PC-3 (cell line): ENCODE measurements around the gene AK8. TPM values are rescaled to one million over a fixed set of nuclear protein-coding genes. Genes with fewer than 3 reads are reported as not detected.

Experiments used
- ATAC-seq: fragments of 200-7000 bp; cut with Tn5 transposase; 2 replicates; pipeline ENCODE4 v1.9.1; 2020; ENCODE audit warnings: mild to moderate bottlenecking, moderate library complexity
- BruUV-seq: library from RNA; stranded (reverse); fragments of 400-500 nt; replicated peaks from 2 replicates; lab custom pipeline; 2021; lab: Mats Ljungman, UMichigan
- CTCF ChIA-PET: fragments of 300-600 bp; sonication (Branson Sonifier 250); formaldehyde crosslinking; loops from one replicate; lab custom pipeline; 2022; ENCODE audit warnings: antibody characterized with exemption; lab: Charles Lee
- POLR2A ChIA-PET: fragments of 300-600 bp; sonication (Branson Sonifier 250); formaldehyde crosslinking; loops from one replicate; lab custom pipeline; 2022; ENCODE audit warnings: antibody characterized with exemption; ENCODE audit not compliant: unreplicated experiment; lab: Charles Lee
- DNase-seq: peaks from one replicate; pipeline ENCODE4 v3.0.0-alpha.2; 2015
- H2AFZ ChIP-seq: fragments of 300-600 bp; sonication (generic); 2 replicates; pipeline ENCODE4 v1.6.0; 2016; ENCODE audit warnings: antibody characterized with exemption, low read length
- H3F3A ChIP-seq: fragments of 300-600 bp; sonication (generic); one replicate; pipeline ENCODE4 v1.6.0; 2017; ENCODE audit warnings: antibody characterized with exemption, low read length, control low read depth, mild to moderate bottlenecking; ENCODE audit not compliant: unreplicated experiment
- H3K27ac ChIP-seq: fragments of 300-600 bp; sonication (generic); 2 replicates; pipeline ENCODE4 v1.5.1; 2016; ENCODE audit warnings: mild to moderate bottlenecking, low read length
- H3K27me3 ChIP-seq: fragments of 300-600 bp; sonication (generic); 2 replicates; pipeline ENCODE4 v1.6.1; 2016; ENCODE audit warnings: low read length, mixed read lengths
- H3K36me3 ChIP-seq: fragments of 300-600 bp; sonication (generic); 2 replicates; pipeline ENCODE4 v1.6.1; 2016; ENCODE audit warnings: low read depth, mixed run types, low read length, mixed read lengths
- H3K4me1 ChIP-seq: fragments of 300-600 bp; sonication (generic); 2 replicates; pipeline ENCODE4 v1.5.1; 2016; ENCODE audit warnings: low read length; ENCODE audit not compliant: insufficient read depth
- H3K4me2 ChIP-seq: fragments of 300-600 bp; sonication (generic); 2 replicates; pipeline ENCODE4 v1.6.0; 2016; ENCODE audit warnings: low read length
- H3K4me3 ChIP-seq: fragments of 300-600 bp; sonication (generic); 2 replicates; pipeline ENCODE4 v1.5.1; 2016; ENCODE audit warnings: mild to moderate bottlenecking, low read length, mixed read lengths
- H3K79me2 ChIP-seq: fragments of 300-600 bp; sonication (generic); 2 replicates; pipeline ENCODE4 v1.6.1; 2017; ENCODE audit warnings: low read length, mixed read lengths
- H3K9ac ChIP-seq: fragments of 300-600 bp; sonication (generic); 2 replicates; pipeline ENCODE4 v1.6.0; 2016; ENCODE audit warnings: mild to moderate bottlenecking, low read length
- H3K9me2 ChIP-seq: fragments of 300-600 bp; sonication (generic); replicated peaks from 2 replicates; pipeline ENCODE4 v1.6.1; 2016; ENCODE audit warnings: mixed run types, low read length, mixed read lengths
- H3K9me3 ChIP-seq: fragments of 300-600 bp; sonication (generic); 2 replicates; pipeline ENCODE4 v1.6.1; 2016; ENCODE audit warnings: low read length, mixed read lengths
- H4K20me1 ChIP-seq: fragments of 300-600 bp; sonication (generic); 2 replicates; pipeline ENCODE4 v1.6.1; 2016; ENCODE audit warnings: low read length, mixed read lengths
- CTCF ChIP-seq: fragments of 300-600 bp; sonication (generic); conservative IDR thresholded peaks from 2 replicates; pipeline ENCODE4 v1.5.1; 2017; ENCODE audit warnings: antibody characterized with exemption, low read depth, mild to moderate bottlenecking, low read length
- EZH2 ChIP-seq: fragments of 300-600 bp; sonication (generic); IDR thresholded peaks from one replicate; pipeline ENCODE4 v1.6.1; 2017; ENCODE audit warnings: antibody characterized with exemption, mild to moderate bottlenecking, low read length; ENCODE audit not compliant: unreplicated experiment
- EZH2phosphoT487 ChIP-seq: fragments of 300-600 bp; sonication (generic); IDR thresholded peaks from 2 replicates; pipeline ENCODE4 v1.6.1; 2018; ENCODE audit warnings: mild to moderate bottlenecking, antibody characterized with exemption, low read length, borderline replicate concordance
- intact Hi-C: fragments of 100-400 bp; cut with micrococcal nuclease; formaldehyde crosslinking; loops from 2 replicates; pipeline ENCODE4 v1.9.0; 2023
- total RNA-seq: library from RNA; depleted of rRNA; stranded (reverse); fragments of >200 nt; gene quantifications from 2 replicates; pipeline ENCODE4 v1.2.3, GENCODE V29; 2014; rRNA removed

AK8 gene
- total RNA-seq, 1 experiment from 2014 or later, result 0.55 TPM

- no peaks in the 10 kb centered on the region for H3K9me3 ChIP-seq
- BruUV-seq, result no TSS peak
- H3K4me3 ChIP-seq, result no peak overlapping the region
- POLR2A ChIA-PET, result no interaction called here
- CTCF ChIA-PET, result interaction anchor here (0.6 kb wide), 1 partner anchor 53 kb away, joined by 4 read pairs; no protein-coding TSS in a partner anchor
- TF ChIP-seq EZH2, result no peak
- TF ChIP-seq EZH2phosphoT487, result no peak
- TF ChIP-seq CTCF, result no peak
- H3K9ac ChIP-seq, result no peak overlapping the region
- H3F3A ChIP-seq, result no peaks in the 10 kb centered on the region
- H3K36me3 ChIP-seq, result peaks cover 47% of the 10 kb centered on the region
- H3K79me2 ChIP-seq, result peaks cover 95% of the 10 kb centered on the region
- H4K20me1 ChIP-seq, result peaks cover 37% of the 10 kb centered on the region
- no peak overlapping the region for H3K4me2 ChIP-seq
- H2AFZ ChIP-seq, result no peak overlapping the region
- H3K9me2 ChIP-seq, result no peaks in the 10 kb centered on the region
- intact Hi-C loops, result loop anchor here (10.0 kb wide), 1 partner anchor 55 kb away; no protein-coding TSS in a partner anchor
- H3K27ac ChIP-seq, result no peak overlapping the region
- DNase-seq (no peak), ATAC-seq (no peak; the same call in 1 of the 2 replicates)
- H3K4me1 ChIP-seq, result peaks cover 5% of the 10 kb centered on the region
- H3K27me3 ChIP-seq, result no peaks in the 10 kb centered on the region
Measured at GRCh38 chr9:132679946-132680625, 198.0 kb downstream of the AK8 start.

GRCh38 chr9:132677976-132678375, 200.1 kb downstream of the AK8 start:
- Histone ChIP-seq H3K9me3 (no peaks in the 10 kb centered on the region), H3K79me2 (peaks cover 99% of the 10 kb centered on the region), H3K27ac (no peak overlapping the region), H2AFZ (no peak overlapping the region), H3K4me3 (no peak overlapping the region), H4K20me1 (peaks cover 57% of the 10 kb centered on the region), H3K9me2 (no peaks in the 10 kb centered on the region), H3K36me3 (peaks cover 35% of the 10 kb centered on the region), H3K4me1 (peaks cover 20% of the 10 kb centered on the region), H3K9ac (no peak overlapping the region), H3K4me2 (no peak overlapping the region), H3K27me3 (no peaks in the 10 kb centered on the region), H3F3A (no peaks in the 10 kb centered on the region)
- intact Hi-C loops, result loop anchor here (10.0 kb wide), 1 partner anchor 53 kb away; no protein-coding TSS in a partner anchor
- ATAC-seq (no peak), DNase-seq (no peak)
- no peak for TF ChIP-seq EZH2
- TF ChIP-seq CTCF, result no peak
- no peak for TF ChIP-seq EZH2phosphoT487
- POLR2A ChIA-PET, result interaction anchor here (0.6 kb wide), 1 partner anchor 250 kb away, joined by 3 read pairs; no protein-coding TSS in a partner anchor
- no TSS peak for BruUV-seq
- CTCF ChIA-PET, result no interaction called here

Other genes starting within 250 kb of the AK8 start
- 14.2 and 14.6 TPM in 2 replicates for gene DDX31, start 208.3 kb downstream of the AK8 start, total RNA-seq
- gene GTF3C4, start 207.8 kb downstream of the AK8 start, total RNA-seq, result 9.8 and 11.9 TPM in 2 replicates
- gene SPACA9, start 614 bp upstream of the AK8 start, total RNA-seq, result 2.3 and 3.9 TPM in 2 replicates
- 15.6 and 19.3 TPM in 2 replicates for gene TSC1, start 66.3 kb upstream of the AK8 start, total RNA-seq
- gene GFI1B, start 100.4 kb upstream of the AK8 start, total RNA-seq, result not detected in 2 replicates
- 78.5 and 98.3 TPM in 2 replicates for gene GTF3C5, start 152.7 kb upstream of the AK8 start, total RNA-seq
- 0.46 and 0.47 TPM in 2 replicates for gene CEL, start 183.7 kb upstream of the AK8 start, total RNA-seq
- 30.5 and 32.2 TPM in 2 replicates for gene RALGDS, start 243.0 kb upstream of the AK8 start, total RNA-seq